HG03571 (cell line): ENCODE data around the gene RENBP.

Experiments
- ATAC-seq: cut with Tn5 transposase; IDR thresholded peaks from one replicate; pipeline ENCODE4 v1.9.1; 2021; ENCODE audit not compliant: unreplicated experiment

Gene RENBP

GRCh38 chrX:153900831-153901752 is 43.4 kb downstream of the RENBP start:
- ATAC-seq: no peak

- no peak for ATAC-seq
Observed at GRCh38 chrX:153897899-153898298, 46.5 kb downstream of the RENBP start.

- no peak for ATAC-seq
Observed at GRCh38 chrX:153889123-153889522, 55.3 kb downstream of the RENBP start.

GRCh38 chrX:153888344-153888743 is 56.1 kb downstream of the RENBP start:
- ATAC-seq: no peak

- no peak for ATAC-seq
Observed at GRCh38 chrX:153887385-153887784, 57.1 kb downstream of the RENBP start.

GRCh38 chrX:153886915-153887314 is 57.5 kb downstream of the RENBP start:
- no peak for ATAC-seq

GRCh38 chrX:153885968-153886903 is 58.2 kb downstream of the RENBP start, which contains the start of gene L1CAM:
Gene L1CAM (minus strand): TSS chrX:153886173. CDS start chrX:153875836, 10,337 bp downstream.
- no peak for ATAC-seq
